ENCODE results near the gene OR10H1.

The OR10H1 gene

GRCh38 chr19:15769586-15769985, 45.9 kb downstream of the OR10H1 start:
- H3K4me3 ChIP-seq (ENCODE audit: low read depth in 1 of 2, low read length in 1 of 2): no peak overlapping the region
- H3K27ac ChIP-seq: no peak overlapping the region
- no peak for TF ChIP-seq CTCF (IDR thresholded peaks at IDR 0.05)
- no peaks in the 10 kb centered on the region for H3K36me3 ChIP-seq
- H3K9me3 ChIP-seq: no peaks in the 10 kb centered on the region
- no peaks in the 10 kb centered on the region for H3K4me1 ChIP-seq (ENCODE audit: control insufficient read depth in 1 of 2, insufficient read depth in 1 of 2, low read depth in 1 of 2, low read length in 1 of 2)
- H3K27me3 ChIP-seq: peaks cover 56% of the 10 kb centered on the region

GRCh38 chr19:15759962-15760565, 55.4 kb downstream of the OR10H1 start:
- no peak overlapping the region for H3K27ac ChIP-seq
- no peak overlapping the region for H3K4me3 ChIP-seq (ENCODE audit: low read depth in 1 of 2, low read length in 1 of 2)
- no peak for TF ChIP-seq CTCF (IDR thresholded peaks at IDR 0.05)
- H3K4me1 ChIP-seq (ENCODE audit: control insufficient read depth in 1 of 2, insufficient read depth in 1 of 2, low read depth in 1 of 2, low read length in 1 of 2): no peaks in the 10 kb centered on the region
- H3K36me3 ChIP-seq: no peaks in the 10 kb centered on the region
- peaks cover 98% of the 10 kb centered on the region for H3K27me3 ChIP-seq
- H3K9me3 ChIP-seq: no peaks in the 10 kb centered on the region

- TF ChIP-seq CTCF (IDR thresholded peaks at IDR 0.05): no peak
- Histone ChIP-seq H3K27ac (no peak overlapping the region), H3K9me3 (no peaks in the 10 kb centered on the region), H3K27me3 (peaks cover 98% of the 10 kb centered on the region), H3K4me3 (ENCODE audit: low read depth in 1 of 2, low read length in 1 of 2) (no peak overlapping the region), H3K36me3 (no peaks in the 10 kb centered on the region), H3K4me1 (ENCODE audit: control insufficient read depth in 1 of 2, insufficient read depth in 1 of 2, low read depth in 1 of 2, low read length in 1 of 2) (no peaks in the 10 kb centered on the region)
Observed at GRCh38 chr19:15758379-15758778, 57.1 kb downstream of the OR10H1 start.

Data from neutrophil (primary cell).